GM21360 (cell line): ENCODE results near the gene TREH.

Experiments
- ATAC-seq: cut with Tn5 transposase; IDR thresholded peaks from one replicate; pipeline ENCODE4 v1.9.1; 2021; ENCODE audit warnings: mild to moderate bottlenecking, moderate library complexity; ENCODE audit not compliant: unreplicated experiment

Gene TREH

DNA sequence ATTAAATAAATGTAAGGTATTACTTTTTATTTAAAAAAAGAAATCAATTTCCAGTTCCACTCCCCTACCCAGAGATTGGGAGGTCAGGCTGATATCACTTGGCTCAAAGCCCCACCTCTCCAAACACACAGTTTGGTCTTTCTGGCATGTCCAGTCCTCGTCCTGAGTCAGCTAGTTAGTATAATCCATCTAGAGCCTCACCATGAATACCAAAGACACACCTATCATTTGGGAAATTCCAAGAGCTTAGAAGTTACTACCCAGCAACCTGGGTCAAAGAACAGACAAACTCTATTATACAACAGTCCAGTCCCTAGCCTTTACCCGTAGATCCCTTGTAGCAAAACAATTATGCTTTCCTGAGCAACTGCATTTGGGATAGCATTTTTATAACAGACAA is 9.4 kb downstream of the TREH start:
- no peak for ATAC-seq

DNA sequence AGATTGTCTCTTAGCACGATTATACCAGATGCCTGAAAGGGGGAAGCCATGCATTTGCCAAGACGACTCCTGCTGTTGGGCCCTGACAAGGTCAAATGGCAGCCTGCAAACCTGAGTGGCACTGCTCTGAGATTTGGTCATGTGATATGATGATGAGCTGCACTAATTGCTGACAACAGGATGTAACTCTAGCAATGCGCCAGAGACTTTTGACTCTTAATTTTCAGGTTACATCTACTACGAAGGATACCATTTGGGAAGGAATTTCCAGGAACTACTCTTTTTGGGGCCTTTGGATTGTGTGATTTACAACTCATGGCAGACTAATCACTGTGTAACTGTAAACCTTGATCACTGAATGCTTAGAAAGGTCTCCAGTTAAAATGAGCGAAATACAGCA is 13.1 kb downstream of the TREH start:
- ATAC-seq, result no peak

DNA sequence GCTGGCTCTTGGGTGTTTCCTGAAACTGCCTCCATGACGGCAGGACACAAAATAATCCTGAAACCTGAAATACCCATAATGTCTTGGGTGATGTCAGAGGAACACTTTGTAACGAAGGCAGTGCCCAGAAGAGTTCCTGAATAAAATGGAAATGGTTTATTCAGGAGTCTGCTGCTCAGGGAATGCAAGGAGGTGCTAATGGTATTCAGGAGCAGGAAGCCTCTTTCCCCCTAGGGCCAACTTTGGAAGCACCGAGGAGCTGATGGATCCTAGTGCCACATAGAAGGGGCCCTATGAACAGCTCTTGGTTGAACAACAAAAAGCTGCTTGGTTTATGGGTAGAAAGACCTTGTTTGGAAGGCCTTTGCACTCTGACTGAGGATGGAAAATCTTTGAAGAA is 15.5 kb downstream of the TREH start:
- ATAC-seq, result no peak

DNA sequence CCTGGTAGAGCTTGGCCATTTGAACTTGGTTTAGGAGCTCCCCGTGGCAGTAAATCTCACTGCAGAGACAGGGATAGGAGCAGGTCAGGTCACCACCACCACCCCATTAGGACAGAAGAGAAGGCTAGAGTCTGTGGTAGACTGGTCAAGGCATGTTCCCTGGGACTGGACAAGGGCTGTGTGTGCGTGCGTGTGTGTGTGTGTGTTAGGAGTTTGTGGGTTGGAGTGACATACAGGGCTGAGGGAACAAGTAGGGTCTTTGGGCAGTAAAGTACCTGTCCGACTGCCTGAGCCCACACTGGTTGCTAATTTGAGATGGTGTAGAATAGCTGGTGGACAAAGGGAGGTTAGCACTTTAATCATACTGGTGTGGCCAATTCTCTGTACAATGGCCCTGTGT is 16.1 kb downstream of the TREH start:
- no peak for ATAC-seq

DNA sequence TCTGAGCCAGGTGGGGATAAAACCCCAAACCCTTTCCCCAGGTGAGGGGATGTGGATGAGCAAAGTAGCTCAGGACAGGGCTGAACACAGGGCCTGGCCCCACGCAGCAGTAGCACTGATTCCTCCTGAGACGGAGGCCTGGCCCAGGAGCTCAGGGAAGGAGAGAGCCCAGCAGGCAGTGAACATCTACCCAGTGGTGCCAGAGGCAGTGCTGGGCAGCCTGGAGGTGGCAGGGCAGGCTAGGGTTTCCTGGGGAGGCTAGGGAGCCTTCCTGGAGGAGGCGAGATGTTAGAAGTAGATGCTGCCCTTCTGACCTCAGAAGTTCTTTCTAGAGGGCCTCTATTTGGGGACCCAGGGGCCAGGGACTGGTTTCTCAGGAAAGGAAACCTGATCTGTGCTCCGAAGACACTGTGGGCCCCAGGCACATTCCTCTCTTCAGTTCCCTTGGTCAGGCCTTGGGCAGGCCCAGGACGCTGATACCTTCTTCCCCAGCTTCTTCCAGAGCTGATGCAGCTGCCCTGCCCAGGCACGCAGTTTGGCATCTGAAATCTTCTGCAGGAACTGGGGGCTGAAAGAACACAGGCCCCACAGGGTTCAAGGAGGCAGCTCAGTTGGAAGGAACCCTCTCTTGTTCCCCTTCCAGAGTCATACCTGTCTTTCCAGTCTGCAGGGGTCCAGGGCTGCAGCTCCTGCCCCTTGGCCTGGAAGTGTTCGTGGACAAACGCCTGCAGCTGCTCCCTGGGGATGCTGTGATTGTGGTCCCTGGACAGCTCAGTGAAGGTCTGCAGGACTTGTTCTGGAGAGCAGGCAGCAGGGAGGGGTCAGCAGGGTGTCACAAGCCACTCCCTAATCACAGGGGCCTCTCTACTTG is 16.8 kb downstream of the TREH start:
- no peak for ATAC-seq

DNA sequence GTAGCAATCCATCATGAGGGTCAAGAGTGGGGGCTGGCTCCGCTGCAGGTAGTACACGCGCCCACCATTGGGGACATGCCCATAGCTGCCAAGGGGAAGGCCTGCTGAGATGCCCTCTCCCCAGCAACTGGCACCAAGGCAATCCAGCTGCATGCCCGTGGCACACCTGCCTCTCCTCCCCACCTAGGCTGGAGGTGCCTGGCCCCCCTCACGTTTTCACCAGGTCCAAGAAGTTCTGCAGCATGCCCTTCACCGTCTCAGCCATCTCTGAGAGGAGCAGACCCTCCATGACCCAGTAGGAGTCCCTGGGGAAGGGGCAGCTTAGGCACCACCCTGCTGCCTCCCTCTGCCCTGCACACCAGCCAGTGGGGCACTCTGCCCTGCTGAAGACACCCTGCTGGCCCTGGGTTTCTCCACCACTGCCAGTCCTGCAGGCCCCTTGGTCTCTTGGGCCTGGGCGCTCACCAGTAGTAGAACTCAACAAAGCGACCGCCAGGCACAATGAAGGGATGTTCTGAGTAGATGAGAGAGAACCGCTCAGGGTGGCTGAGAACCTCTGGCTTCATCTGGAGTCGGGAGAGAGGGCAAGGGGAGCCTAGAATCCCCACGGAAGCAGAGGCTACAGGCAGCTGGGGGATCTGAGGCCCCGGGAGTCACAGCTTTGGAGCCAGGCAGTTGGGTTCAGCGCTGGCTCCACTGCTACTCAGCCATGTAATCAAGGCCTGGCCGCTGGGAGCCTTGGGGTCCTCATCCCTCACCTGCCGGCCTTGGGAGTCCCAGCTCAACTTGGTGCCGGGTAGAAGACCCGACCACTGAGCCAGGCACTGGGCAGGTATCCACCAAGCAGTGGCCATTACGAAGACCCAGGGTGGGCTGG is 17.8 kb downstream of the TREH start:
- no peak for ATAC-seq

DNA sequence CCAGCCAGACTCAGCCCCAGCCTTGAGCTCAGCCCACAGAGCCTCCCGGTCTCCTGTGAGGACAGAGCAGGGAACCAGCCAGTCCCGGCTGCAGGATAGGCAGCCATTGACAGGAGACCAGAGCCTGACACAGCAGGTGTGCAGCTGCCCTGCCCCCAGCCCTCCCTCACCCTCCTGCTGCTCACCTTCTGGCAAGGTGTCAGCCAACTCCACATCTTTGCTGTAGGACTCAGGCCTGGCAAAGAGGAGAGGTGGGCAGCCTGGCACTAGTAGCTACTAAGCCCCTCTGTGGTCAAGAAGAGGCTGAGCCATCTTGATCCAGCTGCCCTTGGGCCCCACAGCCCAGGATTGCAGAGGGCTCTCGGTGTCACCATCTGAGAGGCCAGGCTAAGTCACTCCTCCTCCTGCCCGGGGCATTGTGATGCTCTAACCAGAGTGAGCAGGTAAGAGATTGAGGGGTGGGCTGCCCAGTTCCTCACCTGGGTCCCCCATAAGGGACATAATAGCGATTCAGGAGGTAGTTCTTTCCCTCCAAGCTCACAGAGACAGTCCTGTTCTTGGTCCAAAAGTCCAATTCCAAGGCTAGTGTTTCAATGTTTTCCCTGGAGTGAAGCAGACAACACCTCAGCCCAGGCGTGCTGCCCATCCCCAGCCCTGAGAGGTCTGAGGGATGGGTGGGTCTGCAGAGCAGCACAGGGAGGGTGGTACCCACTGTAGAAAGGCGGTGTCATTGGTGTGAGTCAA is 18.6 kb downstream of the TREH start:
- no peak for ATAC-seq

DNA sequence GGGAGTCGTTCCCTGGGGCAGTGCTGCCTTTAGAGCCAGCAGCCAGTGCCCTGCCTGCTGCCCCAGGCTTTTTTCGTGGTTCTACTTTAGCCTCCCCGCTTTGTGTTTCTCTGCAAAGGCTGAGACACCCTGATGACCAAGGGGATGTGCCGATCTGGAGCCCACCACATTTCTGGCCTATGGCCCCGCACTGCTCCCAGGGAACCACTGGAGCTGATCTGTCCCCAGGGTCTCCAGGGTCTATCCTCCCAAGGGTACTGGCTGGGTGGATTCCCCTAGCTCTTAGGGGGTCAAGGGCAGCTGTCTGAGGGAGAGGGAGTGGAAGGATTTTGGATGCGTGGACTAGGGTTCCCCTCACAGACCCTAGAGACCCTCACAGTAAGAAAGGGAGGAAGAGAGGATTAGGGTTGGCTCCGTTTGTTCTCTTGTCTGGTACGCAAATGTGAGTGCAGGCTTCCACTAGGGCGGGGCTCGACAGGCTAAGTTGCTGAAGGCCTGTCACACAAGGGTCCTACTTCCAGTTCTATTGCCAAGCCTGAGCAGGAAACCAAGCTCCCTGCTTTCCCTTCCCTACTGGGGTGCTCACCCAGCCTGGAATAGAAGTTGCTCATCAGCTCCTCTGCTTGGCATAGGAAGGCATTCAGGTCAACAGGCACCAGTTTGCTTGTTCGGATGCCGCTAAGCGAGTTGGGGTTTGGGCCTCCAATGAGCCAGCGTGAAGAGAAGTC is 19.3 kb downstream of the TREH start:
- no peak for ATAC-seq

DNA sequence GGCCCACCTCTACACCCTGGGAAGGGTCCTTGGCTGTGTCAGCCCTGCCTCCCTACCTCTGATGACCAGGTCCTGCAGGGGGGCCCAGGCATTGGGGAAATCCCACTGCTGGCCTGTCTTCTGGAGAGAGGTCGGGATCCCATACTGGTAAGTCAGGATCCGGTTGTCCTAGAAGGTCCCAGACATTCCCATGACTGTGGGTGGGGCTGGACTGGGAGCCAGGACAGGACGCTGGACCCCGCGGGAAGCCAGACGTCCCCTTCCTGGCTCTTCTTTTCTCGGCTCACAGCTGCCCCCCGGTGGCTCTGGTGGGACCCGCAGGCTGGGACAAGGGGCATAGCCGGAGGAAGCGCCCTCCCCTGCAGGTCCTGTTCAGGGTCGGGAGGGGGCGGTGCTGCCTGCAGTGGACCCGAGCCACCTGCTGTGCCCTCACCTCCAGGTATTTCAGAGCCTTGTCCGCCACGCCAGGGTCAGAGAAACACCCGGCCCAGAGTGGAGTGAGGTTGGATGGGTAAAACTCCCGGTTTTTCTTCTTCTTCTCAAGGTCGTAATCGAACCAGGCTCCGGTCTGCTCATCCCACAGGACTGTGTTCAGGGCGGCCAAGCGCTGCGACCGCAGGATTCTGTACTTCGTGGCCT is 20.0 kb downstream of the TREH start:
- ATAC-seq, result peak; percentile 74

DNA sequence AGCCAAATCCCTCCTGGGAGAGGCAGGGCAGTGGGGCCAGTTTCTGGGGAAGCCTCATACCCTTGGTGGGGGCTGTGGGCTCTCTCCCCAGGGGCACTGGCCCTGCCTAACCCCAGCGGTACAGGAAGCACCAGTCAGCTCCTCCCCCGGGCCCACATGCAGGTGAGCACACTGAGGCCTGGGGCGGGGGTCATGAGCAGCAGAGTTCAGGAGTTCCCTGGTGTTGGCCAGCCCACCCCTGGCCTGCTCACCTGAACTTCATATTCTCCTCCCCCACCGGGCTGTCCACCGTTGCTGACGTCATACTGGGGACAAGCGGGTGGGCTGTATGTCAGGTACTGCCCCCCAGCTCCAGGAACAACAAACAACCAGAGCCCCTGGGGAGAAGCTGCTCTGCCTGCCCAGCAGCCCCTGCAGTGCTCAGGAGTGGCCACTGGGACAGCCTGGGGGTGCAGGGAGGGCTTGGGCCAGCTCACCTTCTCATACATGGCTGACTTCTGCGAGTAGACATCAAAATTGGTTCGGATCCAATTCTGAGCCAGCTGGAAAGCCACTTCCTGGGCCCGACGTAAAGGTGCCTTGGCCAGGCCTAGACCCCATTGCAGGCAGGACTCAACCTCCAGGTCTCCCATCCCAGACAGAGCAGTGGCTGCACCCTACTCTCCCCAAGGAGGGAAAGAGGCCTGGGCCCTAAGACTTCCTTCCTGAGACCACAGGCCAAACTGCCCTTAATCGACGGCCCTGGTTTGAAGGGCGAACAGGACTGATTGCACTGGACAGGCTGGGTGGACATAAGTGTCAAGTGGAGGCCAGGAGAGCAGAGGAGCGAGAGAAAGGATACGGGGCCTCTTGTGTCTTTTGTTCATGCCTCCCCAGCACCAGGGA is 20.8 kb downstream of the TREH start:
- no peak for ATAC-seq

DNA sequence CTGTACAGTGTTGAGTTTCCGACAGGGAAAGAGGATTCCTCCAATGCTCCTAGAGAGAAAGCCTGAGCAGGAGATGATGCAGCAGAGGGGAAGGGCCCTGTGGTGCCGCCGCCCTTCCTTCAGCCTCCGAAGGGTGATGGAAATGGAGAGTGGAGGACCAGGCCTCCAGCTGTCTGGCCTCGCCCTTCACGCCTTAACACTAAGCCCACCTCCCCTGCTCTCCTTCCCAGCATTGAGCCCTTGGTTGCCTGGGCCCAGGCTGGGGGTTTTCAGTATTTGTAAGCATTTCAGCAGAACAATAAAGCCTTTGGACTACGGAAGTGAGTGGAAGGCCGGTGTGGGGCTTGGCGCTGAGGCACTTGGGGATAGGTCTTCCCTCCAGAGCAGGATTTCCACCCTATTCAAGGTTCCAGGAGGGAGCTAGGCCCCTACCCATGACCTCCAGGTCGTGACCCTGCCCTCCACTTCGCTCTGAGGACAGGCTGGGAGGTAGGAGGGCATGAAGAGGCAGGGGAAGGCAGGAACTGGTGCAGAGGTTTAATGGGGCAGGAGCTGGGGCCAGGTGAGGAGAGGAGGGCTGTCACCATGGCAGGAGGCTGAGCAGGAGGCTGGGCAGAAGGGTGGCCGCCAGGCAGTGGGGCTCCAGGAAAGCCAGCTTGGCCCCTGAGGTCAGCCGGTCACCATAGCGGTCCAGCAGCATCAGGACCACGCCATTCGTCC is 21.6 kb downstream of the TREH start:
- ATAC-seq, result no peak

DNA sequence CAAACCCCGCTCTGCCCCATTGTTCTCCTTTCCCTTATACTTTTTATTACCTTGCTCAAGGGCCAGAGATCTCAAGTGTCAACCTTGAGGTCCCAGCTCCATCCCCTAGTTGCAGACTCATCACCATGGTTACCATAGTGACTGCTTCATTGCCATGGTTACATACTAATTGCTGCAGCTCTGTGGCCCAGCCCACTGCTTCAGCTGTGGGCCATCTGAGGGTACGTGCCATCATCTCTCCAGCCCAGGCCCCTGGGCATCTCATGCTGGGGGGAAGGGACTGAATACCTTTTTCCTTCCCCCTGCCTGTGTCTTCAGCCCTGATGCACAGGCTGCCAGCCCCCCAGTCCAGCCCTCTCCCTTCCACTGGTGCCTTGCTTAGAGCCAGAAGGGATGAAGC is 22.2 kb downstream of the TREH start:
- no peak for ATAC-seq

DNA sequence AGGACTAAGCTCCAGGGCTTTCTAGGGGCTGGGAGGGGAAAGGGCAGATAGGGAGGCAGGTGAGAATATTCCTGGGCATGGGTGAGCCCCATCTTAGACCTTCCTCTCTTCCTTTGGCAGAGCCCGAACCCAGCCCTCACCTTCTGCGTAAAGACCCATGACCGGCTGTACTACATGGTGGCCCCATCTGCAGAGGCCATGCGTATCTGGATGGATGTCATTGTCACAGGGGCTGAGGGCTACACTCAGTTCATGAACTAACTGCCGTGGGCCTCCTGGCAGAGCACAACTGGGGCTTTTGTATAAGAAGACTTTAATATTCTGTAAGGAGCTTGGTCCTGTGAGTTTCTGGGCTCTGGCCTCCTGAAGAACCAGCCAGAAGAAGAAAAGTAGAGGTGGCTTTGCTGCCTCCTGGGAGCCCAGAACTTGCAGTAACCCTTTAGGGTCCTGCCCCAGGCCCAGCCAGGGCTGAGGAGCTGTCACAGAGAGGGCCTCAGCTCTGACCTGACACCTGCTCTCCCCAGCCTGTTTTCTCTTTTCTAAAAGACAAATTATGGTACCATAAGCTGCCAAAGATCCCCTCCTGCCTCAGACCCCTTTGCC is 22.8 kb downstream of the TREH start:
- ATAC-seq, result no peak

DNA sequence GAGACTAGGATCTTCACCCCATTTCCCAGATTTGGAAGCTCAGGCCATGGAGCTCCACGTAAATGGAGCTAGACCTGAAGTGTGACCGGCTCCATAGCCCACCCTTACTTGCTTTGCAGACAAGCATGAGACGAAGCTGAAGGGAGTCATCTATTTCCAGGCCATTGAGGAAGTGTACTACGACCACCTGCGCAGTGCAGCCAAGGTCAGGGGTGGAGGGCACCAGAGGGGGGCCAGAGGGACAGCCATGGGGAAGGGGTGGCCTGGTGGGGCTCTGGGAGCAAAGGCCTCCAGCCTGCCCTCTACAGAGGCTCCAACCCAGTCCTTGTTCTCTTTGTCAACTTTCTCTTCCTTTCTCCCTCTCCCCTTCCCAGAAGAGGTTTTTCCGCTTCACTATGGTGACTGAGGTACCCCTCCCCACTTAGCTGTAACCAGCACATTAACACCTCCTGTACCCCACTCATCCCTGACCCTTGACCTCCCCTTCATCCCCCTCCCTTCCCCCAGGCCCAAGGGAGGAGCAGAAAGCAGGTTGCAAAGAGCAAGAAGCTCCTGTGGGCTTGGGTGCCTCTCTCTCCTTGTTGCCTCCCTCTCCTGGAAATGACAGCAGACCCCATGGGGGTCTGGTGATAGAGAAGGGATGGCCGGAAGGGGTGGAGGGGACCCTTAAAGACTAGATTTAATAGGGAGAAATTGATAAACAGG is 23.8 kb downstream of the TREH start:
- ATAC-seq, result no peak

DNA sequence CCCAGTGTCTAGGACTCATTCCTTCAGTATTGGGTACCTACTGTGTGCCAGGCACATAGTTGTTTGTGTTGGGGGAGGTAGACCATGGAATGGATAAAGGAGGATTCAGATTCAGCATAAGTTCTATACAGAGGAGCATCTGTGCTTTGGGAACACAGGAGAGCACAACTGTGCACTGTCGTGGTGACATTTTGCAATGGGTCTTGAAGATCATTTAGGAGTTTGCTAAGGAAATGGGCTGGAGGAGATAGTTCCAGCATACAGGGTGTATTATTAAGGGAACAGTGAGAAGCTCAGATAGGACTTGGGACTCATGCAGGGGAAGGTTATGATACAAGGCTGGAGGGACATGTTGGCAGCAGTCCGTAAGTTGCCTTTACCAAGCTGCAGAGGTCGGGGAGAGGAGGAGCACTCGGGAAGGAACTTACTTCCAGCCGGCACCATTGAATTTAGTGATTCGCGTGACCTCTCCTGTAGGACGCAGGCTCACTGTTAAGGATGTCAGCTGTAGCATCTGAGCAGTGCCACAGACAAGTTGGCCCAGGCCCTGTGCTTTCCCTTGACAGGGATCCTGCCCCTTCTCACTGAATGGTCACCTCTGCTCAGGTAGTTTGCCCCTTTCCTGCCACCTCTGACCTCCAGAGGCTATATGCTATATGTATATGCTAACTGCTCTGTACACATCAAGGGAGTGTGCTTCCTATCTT is 25.6 kb downstream of the TREH start:
- no peak for ATAC-seq

DNA sequence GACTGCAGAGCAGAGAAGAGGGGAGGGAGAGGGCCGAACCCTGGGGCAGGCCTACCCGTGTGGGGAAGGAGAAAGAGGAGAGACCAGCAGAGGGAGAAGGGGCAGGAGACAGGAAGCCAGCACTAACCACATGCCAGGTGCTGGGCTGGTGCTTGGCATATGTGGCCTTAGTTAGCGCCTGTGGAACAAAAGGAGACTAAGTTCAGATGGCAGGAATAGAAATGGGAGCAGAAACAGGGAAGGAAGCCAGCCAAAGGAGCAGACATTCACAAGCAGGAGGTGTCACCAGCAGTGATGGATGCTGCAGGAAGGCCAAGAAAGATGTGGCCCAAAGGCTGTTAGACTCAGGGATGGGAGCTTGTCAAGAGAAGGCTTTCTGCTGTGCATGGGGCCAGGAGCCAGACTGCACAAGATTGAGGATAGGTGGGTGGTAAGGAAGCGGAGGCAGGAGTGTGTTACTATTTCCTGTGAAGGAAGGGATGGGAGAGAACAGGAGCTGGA is 26.7 kb downstream of the TREH start:
- no peak for ATAC-seq

DNA sequence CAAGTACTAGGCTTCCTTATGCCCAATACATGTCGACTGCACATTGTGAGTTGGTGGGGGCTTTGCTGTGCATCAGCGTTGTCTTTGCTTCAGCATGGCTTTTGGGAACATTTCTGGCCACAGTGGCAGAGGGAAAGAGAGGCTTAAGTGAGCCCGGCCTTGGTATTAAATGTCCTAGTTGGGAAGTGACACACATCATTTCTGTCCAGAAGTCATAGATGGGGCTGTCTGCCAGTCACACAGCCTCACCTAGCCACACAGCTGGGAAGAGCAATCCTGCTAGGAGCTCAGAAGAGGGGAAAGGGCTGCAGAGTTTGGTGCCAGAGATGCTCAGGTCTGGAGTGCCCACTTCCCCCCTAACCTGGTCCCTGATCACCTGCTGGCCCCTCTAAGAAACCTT is 27.6 kb downstream of the TREH start:
- ATAC-seq, result no peak
